Thyroid gland (tissue), 4 donors: Measurements from ENCODE around the gene GJD4. TPM values are rescaled to one million over a fixed set of nuclear protein-coding genes. Genes with fewer than 3 reads are reported as not detected.

Experiments used
- DNase-seq, 2 donors: peaks; one replicate each; pipeline ENCODE4 v3.0.0-alpha.2; 2019
- H3K27ac ChIP-seq, 3 donors: fragments of 200-600 bp; sonication (generic); 1 replicate in 2 of 3; 2 replicates in 1 of 3; pipeline ENCODE4 v1.5.1; 2016 to 2019; ENCODE audit warnings: mild to moderate bottlenecking in 1 of 3, moderate library complexity in 1 of 3
- H3K27me3 ChIP-seq: fragments of 200-600 bp; sonication (generic); one replicate; pipeline ENCODE4 v1.5.1; 2019
- H3K36me3 ChIP-seq, 2 donors: fragments of 200-600 bp; sonication (generic); one replicate each; pipeline ENCODE4 v1.5.1; 2016 to 2019
- H3K4me1 ChIP-seq, 2 donors: fragments of 200-600 bp; sonication (generic); one replicate each; pipeline ENCODE4 v1.5.1; 2017 to 2019
- H3K4me3 ChIP-seq, 3 donors: fragments of 200-600 bp; sonication (generic); replicated peaks in 1 of 3; 1 replicate in 2 of 3; 2 replicates in 1 of 3; pipeline ENCODE4 v1.5.1; 2016; ENCODE audit warnings: mild to moderate bottlenecking in 1 of 3
- H3K9me3 ChIP-seq: fragments of 200-600 bp; sonication (generic); one replicate; pipeline ENCODE4 v1.5.1; 2017
- CTCF ChIP-seq, 6 experiments: fragments of 200-600 bp in 3 of 6; fragments of 450-650 bp in 3 of 6; sonication (generic) in 3 of 6; IDR thresholded peaks; one replicate each; pipeline ENCODE4 v1.5.1; 2016 to 2019; ENCODE audit warnings: antibody characterized with exemption in 6 of 6, mild to moderate bottlenecking in 2 of 6, inconsistent platforms in 1 of 6, moderate library complexity in 1 of 6
- POLR2A ChIP-seq, 2 donors: fragments of 450-650 bp; IDR thresholded peaks; one replicate each; pipeline ENCODE4 v1.6.1; 2017; ENCODE audit warnings: antibody characterized with exemption in 2 of 2, mild to moderate bottlenecking in 2 of 2, moderate library complexity in 1 of 2
- WGBS, 2 donors: methylation state at CpG; one replicate each; pipeline ENCODE4 v1.1.5; 2017; 5-methylcytosine and 5-hydroxymethylcytosine counted together
- intact Hi-C: fragments of 100-400 bp; cut with DNase I; formaldehyde crosslinking; loops from one replicate; pipeline ENCODE4 v1.15.1; 2023
- total RNA-seq, 4 donors: library from RNA; depleted of rRNA; stranded (reverse); fragments of >200 nt; gene quantifications; one replicate each; pipeline ENCODE4 v1.2.3, GENCODE V29; 2016

The GJD4 gene
- total RNA-seq, 4 donors from 2014 or later: not detected

- 91 to 95% methylated on average over 9 to 11 of the region's 11 CpGs for WGBS, 2 donors
- H3K36me3 ChIP-seq: no peaks in the 10 kb centered on the region
- intact Hi-C loops: no loop called here
- DNase-seq: no peak
- H3K4me3 ChIP-seq: no peak overlapping the region
- no peak for TF ChIP-seq POLR2A (IDR thresholded peaks at IDR 0.05)
- no peak for TF ChIP-seq CTCF (IDR thresholded peaks at IDR 0.05)
- H3K27ac ChIP-seq: no peak overlapping the region
- no peaks in the 10 kb centered on the region for H3K9me3 ChIP-seq
- H3K27me3 ChIP-seq: no peaks in the 10 kb centered on the region
- no peaks in the 10 kb centered on the region for H3K4me1 ChIP-seq
Measured at GRCh38 chr10:35585356-35585755, 19.8 kb upstream of the GJD4 start.

GRCh38 chr10:35585903-35586535 lies 19.1 kb upstream of the GJD4 start:
- WGBS, 2 donors: 48 to 63% methylated on average over 8 of the region's 8 CpGs
- Histone ChIP-seq H3K27me3 (no peaks in the 10 kb centered on the region), H3K36me3 (no peaks in the 10 kb centered on the region), H3K27ac (no peak overlapping the region), H3K4me1 (no peaks in the 10 kb centered on the region), H3K9me3 (no peaks in the 10 kb centered on the region), H3K4me3 (no peak overlapping the region)
- DNase-seq: no peak
- TF ChIP-seq CTCF (IDR thresholded peaks at IDR 0.05) (no peak), POLR2A (IDR thresholded peaks at IDR 0.05) (no peak)
- intact Hi-C loops: no loop called here

- H3K4me3 ChIP-seq: no peak overlapping the region
- no peaks in the 10 kb centered on the region for H3K4me1 ChIP-seq
- H3K27ac ChIP-seq: no peak overlapping the region
- no peaks in the 10 kb centered on the region for H3K36me3 ChIP-seq
- no peak for TF ChIP-seq POLR2A (IDR thresholded peaks at IDR 0.05)
- TF ChIP-seq CTCF (IDR thresholded peaks at IDR 0.05): no peak
- no peak for DNase-seq
- intact Hi-C loops: no loop called here
- H3K27me3 ChIP-seq: no peaks in the 10 kb centered on the region
- H3K9me3 ChIP-seq: no peaks in the 10 kb centered on the region
Measured at GRCh38 chr10:35588836-35589235, 16.3 kb upstream of the GJD4 start.

GRCh38 chr10:35592441-35592840 lies 12.7 kb upstream of the GJD4 start:
- no peaks in the 10 kb centered on the region for H3K36me3 ChIP-seq
- intact Hi-C loops: no loop called here
- no peak for DNase-seq
- H3K9me3 ChIP-seq: no peaks in the 10 kb centered on the region
- H3K4me3 ChIP-seq: no peak overlapping the region
- no peaks in the 10 kb centered on the region for H3K4me1 ChIP-seq
- H3K27me3 ChIP-seq: no peaks in the 10 kb centered on the region
- H3K27ac ChIP-seq: no peak overlapping the region
- no peak for TF ChIP-seq POLR2A (IDR thresholded peaks at IDR 0.05)
- no peak for TF ChIP-seq CTCF (IDR thresholded peaks at IDR 0.05)
- WGBS, 2 donors: 91 to 96% methylated on average over 4 of the region's 4 CpGs

GRCh38 chr10:35594115-35595079 lies 10.7 kb upstream of the GJD4 start:
- TF ChIP-seq CTCF (IDR thresholded peaks at IDR 0.05): no peak
- no peak for TF ChIP-seq POLR2A (IDR thresholded peaks at IDR 0.05)

More at GRCh38 chr10:35594115-35595079, 10.7 kb upstream of the GJD4 start:
- DNase-seq: no peak
- H3K36me3 ChIP-seq: no peaks in the 10 kb centered on the region
- H3K27me3 ChIP-seq: no peaks in the 10 kb centered on the region
- H3K4me3 ChIP-seq: no peak overlapping the region
- 67% methylated on average over 14 of the region's 14 CpGs for WGBS, 2 donors
- intact Hi-C loops: no loop called here
- H3K27ac ChIP-seq: no peak overlapping the region
- H3K4me1 ChIP-seq: no peaks in the 10 kb centered on the region
- no peaks in the 10 kb centered on the region for H3K9me3 ChIP-seq
